ENCODE data around the gene SLC52A3. TPM values are rescaled to one million over a fixed set of nuclear protein-coding genes. Genes with fewer than 3 reads are reported as not detected.

Gene SLC52A3
- polyA plus RNA-seq, 1 experiment: not detected

DNA sequence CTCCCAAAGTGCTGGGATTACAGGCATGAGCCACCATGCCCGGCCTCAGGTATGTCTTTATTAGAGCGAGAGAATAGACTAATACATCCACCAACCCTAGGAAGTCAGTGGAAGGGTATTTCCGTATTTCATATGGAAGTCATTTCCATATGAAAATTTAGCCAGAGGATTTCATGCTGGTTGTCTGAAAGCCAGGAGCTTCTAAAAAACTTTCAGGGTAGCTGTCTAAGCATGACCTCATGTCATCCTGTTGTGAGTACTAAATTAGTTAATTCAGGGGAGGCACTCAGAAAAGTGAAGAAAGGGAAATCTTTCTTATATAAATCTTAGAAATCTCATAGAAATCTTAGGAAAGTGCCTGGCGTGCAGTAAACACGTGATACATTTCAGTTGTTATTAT is 16.5 kb downstream of the SLC52A3 start:
- Histone ChIP-seq H3K27me3 (ENCODE audit: control insufficient read depth, insufficient read depth, low read length) (peaks cover 3% of the 10 kb centered on the region; the same call in 1 of the 2 replicates), H3K4me3 (ENCODE audit: low read depth, low read length) (no peak overlapping the region), H3K36me3 (ENCODE audit: control insufficient read depth, insufficient read depth, low read length) (no peaks in the 10 kb centered on the region)
- ChIA-PET POLR2A (no interaction called here), CTCF (interaction anchor here (1.4 kb wide), 1 partner anchor 9 kb away, joined by 3 read pairs; no protein-coding TSS in a partner anchor)
- TF ChIP-seq, protein P1, sequence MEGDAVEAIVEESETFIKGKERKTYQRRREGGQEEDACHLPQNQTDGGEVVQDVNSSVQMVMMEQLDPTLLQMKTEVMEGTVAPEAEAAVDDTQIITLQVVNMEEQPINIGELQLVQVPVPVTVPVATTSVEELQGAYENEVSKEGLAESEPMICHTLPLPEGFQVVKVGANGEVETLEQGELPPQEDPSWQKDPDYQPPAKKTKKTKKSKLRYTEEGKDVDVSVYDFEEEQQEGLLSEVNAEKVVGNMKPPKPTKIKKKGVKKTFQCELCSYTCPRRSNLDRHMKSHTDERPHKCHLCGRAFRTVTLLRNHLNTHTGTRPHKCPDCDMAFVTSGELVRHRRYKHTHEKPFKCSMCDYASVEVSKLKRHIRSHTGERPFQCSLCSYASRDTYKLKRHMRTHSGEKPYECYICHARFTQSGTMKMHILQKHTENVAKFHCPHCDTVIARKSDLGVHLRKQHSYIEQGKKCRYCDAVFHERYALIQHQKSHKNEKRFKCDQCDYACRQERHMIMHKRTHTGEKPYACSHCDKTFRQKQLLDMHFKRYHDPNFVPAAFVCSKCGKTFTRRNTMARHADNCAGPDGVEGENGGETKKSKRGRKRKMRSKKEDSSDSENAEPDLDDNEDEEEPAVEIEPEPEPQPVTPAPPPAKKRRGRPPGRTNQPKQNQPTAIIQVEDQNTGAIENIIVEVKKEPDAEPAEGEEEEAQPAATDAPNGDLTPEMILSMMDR (IDR thresholded peaks at IDR 0.05; ENCODE audit: insufficient read depth, low read depth, low read length): no peak
- DNase-seq (ENCODE audit: low read depth): no peak

DNA sequence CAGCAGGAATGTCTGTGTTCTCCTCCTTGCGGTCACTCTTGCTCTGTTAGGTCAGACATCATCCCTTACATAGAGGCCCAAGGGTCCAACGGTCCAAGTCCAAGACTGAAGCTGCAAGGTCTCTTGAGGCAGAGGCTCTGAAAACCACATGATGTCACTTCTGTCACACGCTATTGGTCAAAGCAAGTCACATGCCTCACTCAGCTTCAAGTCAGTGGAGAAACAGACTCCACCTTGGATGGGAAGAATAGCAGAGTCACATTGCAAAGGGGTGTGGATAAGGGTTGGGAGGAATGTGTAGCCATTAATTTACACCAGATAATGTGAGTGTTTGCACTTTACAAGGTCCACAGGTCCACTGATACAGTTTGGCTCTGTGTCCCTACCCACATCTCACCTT is 17.5 kb downstream of the SLC52A3 start:
- H3K4me3 ChIP-seq (ENCODE audit: low read depth, low read length): no peak overlapping the region
- POLR2A ChIA-PET: no interaction called here
- CTCF ChIA-PET: interaction anchor here (1.1 to 1.6 kb wide), 3 partner anchors 10 to 206 kb away, joined by 3 to 5 read pairs (median 3); no protein-coding TSS in a partner anchor
- TF ChIP-seq, protein P1 (IDR thresholded peaks at IDR 0.05; ENCODE audit: insufficient read depth, low read depth, low read length): no peak
- no peak for DNase-seq (ENCODE audit: low read depth)
- peaks cover 2% of the 10 kb centered on the region; the same call in 1 of the 2 replicates for H3K27me3 ChIP-seq (ENCODE audit: control insufficient read depth, insufficient read depth, low read length)
- H3K36me3 ChIP-seq (ENCODE audit: control insufficient read depth, insufficient read depth, low read length): no peaks in the 10 kb centered on the region

DNA sequence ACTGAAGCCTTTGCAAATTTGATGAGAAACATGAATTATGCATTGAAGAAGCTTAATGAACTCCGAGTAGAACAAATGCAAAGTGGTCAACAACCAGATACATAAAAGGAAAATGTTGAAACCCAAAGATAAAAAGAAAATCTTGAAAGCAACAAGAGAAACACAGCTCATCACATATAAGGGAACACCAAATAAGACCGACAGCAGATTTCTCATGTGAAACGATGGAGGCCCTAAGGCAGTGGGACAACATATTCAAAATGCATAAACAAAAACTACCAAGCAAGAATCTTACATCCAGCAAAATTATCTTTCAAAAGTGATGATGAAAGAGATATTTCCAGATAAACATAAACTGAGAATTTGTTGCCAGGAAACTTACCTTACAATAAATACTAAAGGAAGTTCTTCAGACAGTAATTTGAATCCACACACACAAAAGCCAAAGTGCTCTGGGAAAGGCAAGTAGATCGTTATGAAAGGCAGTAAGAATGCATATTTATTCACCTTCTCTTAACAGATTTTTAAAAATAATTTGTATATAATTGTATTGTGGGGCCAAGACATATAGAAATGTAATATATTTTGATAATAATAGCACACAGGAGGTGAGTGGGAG is 22.5 kb downstream of the SLC52A3 start:
- DNase-seq (ENCODE audit: low read depth): no peak
- CTCF ChIA-PET: interaction anchor here (1.0 to 1.7 kb wide), 2 partner anchors 9 to 183 kb away, joined by 5 to 6 read pairs; no protein-coding TSS in a partner anchor
- H3K27me3 ChIP-seq (ENCODE audit: control insufficient read depth, insufficient read depth, low read length): no peaks in the 10 kb centered on the region
- H3K4me3 ChIP-seq (ENCODE audit: low read depth, low read length): no peak overlapping the region
- H3K36me3 ChIP-seq (ENCODE audit: control insufficient read depth, insufficient read depth, low read length): no peaks in the 10 kb centered on the region
- TF ChIP-seq, protein P1 (IDR thresholded peaks at IDR 0.05; ENCODE audit: insufficient read depth, low read depth, low read length): no peak
- POLR2A ChIA-PET: no interaction called here

DNA sequence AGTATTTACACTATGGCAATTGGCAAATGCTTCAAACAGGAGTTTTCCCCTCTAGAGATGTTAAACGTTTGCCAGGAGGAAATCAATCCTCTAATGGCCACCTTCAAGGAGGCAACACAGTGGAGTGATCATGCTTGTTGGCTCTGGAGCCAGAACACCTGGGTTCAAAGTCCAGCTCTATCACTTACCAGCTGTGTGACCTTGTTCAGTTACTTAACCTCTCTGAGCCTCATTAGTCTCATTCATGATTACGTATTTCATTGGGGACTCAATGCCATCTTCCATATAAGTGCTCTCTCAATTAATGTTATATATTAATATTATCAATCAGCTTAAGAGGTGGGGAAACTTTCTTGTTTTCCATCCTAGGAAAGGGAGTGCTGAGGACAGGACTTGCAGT is 26.1 kb downstream of the SLC52A3 start:
- ChIA-PET POLR2A (interaction anchor here (0.7 kb wide), 1 partner anchor 82 kb away, joined by 5 read pairs; no protein-coding TSS in a partner anchor), CTCF (interaction anchor here (4.5 kb wide), 1 partner anchor 180 kb away, joined by 80 read pairs; no protein-coding TSS in a partner anchor)
- TF ChIP-seq, protein P1 (IDR thresholded peaks at IDR 0.05; ENCODE audit: insufficient read depth, low read depth, low read length): no peak
- Histone ChIP-seq H3K36me3 (ENCODE audit: control insufficient read depth, insufficient read depth, low read length) (no peaks in the 10 kb centered on the region), H3K4me3 (ENCODE audit: low read depth, low read length) (no peak overlapping the region), H3K27me3 (ENCODE audit: control insufficient read depth, insufficient read depth, low read length) (no peaks in the 10 kb centered on the region)
- DNase-seq (ENCODE audit: low read depth): no peak

DNA sequence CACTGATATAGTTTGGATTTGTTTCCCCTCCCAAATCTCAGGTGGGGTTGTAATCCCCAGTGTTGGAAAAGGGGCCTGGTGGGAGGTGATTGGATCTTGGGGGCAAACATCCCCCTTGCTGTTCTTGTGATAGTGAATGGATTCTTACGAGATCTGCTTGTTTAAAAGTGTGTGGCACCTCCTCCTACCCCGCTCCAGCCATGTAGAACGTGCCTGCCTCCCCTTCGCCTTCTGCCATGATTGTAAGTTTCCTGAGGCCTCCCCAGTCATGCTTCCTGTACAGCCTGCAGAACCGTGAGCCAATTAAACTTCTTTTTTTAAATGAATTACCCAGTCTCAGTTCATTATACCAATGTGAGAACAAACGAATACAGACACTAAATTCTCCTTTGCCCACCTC is 26.7 kb downstream of the SLC52A3 start:
- TF ChIP-seq, protein P1 (IDR thresholded peaks at IDR 0.05; ENCODE audit: insufficient read depth, low read depth, low read length): no peak
- no peak overlapping the region for H3K4me3 ChIP-seq (ENCODE audit: low read depth, low read length)
- no peaks in the 10 kb centered on the region for H3K27me3 ChIP-seq (ENCODE audit: control insufficient read depth, insufficient read depth, low read length)
- DNase-seq (ENCODE audit: low read depth): no peak
- CTCF ChIA-PET: interaction anchor here (4.5 kb wide), 1 partner anchor 179 kb away, joined by 80 read pairs; no protein-coding TSS in a partner anchor
- no peaks in the 10 kb centered on the region for H3K36me3 ChIP-seq (ENCODE audit: control insufficient read depth, insufficient read depth, low read length)
- POLR2A ChIA-PET: interaction anchor here (0.7 kb wide), 1 partner anchor 81 kb away, joined by 5 read pairs; no protein-coding TSS in a partner anchor
